ENCODE results near the gene CREB3L2.
"Not testable (repeated sequence)": the region's sequence is repeated elsewhere in the genome, so short reads cannot be mapped to it uniquely, and the experiment has no call there.

Gene CREB3L2

GRCh38 chr7:137862964-137863363 lies 138.9 kb downstream of the CREB3L2 start:
- DNase-seq = no peak

GRCh38 chr7:137862358-137862757 lies 139.5 kb downstream of the CREB3L2 start:
- DNase-seq = no peak

GRCh38 chr7:137860542-137860941 lies 141.3 kb downstream of the CREB3L2 start:
- DNase-seq = no peak

- DNase-seq = no peak
Measured at GRCh38 chr7:137853053-137853452, 148.8 kb downstream of the CREB3L2 start.

- DNase-seq = no peak
Measured at GRCh38 chr7:137852108-137852507, 149.8 kb downstream of the CREB3L2 start.

GRCh38 chr7:137850972-137851945 lies 150.6 kb downstream of the CREB3L2 start:
- no peak for DNase-seq

GRCh38 chr7:137850571-137850970 lies 151.3 kb downstream of the CREB3L2 start:
- no peak for DNase-seq

- DNase-seq = no peak
Measured at GRCh38 chr7:137848095-137848494, 153.8 kb downstream of the CREB3L2 start.

GRCh38 chr7:137847568-137848050 lies 154.3 kb downstream of the CREB3L2 start:
- no peak for DNase-seq

- peak; percentile 58 for DNase-seq
Measured at GRCh38 chr7:137846827-137847567, 154.9 kb downstream of the CREB3L2 start, which contains the start of gene DGKI. DGKI (minus strand) TSS chr7:137846974.

GRCh38 chr7:137846549-137846826 lies 155.4 kb downstream of the CREB3L2 start:
- no peak for DNase-seq

GRCh38 chr7:137844677-137845425 lies 157.0 kb downstream of the CREB3L2 start:
- DNase-seq = no peak

GRCh38 chr7:137839903-137840779 lies 161.7 kb downstream of the CREB3L2 start:
- peak; percentile 57 for DNase-seq

GRCh38 chr7:137838706-137839315 lies 163.1 kb downstream of the CREB3L2 start:
- DNase-seq = no peak

- no peak for DNase-seq
Measured at GRCh38 chr7:137836541-137836940, 165.3 kb downstream of the CREB3L2 start.

GRCh38 chr7:137836113-137836509 lies 165.8 kb downstream of the CREB3L2 start:
- DNase-seq = no peak

GRCh38 chr7:137835486-137836112 lies 166.3 kb downstream of the CREB3L2 start:
- no peak for DNase-seq

- DNase-seq = no peak
Measured at GRCh38 chr7:137834552-137834951, 167.3 kb downstream of the CREB3L2 start.

GRCh38 chr7:137832990-137833389 lies 168.9 kb downstream of the CREB3L2 start:
- not testable (repeated sequence) for DNase-seq

- no peak for DNase-seq
Measured at GRCh38 chr7:137832382-137832781, 169.5 kb downstream of the CREB3L2 start.

GRCh38 chr7:137831555-137831954 lies 170.3 kb downstream of the CREB3L2 start:
- DNase-seq = not testable (repeated sequence)

Data from NCI-H1105 (cell line).